Choroid plexus epithelial cell (primary cell): ENCODE results near the gene CILP2.

Experiments
- DNase-seq: peaks from one replicate; pipeline ENCODE4 v3.0.0-alpha.2; 2010; ENCODE audit warnings: low read depth
- H3K4me3 ChIP-seq: 2 replicates; pipeline ENCODE4 v1.5.1; 2011; ENCODE audit warnings: low read depth, mild to moderate bottlenecking, control low read depth, low read length, moderate library complexity
- CTCF ChIP-seq: conservative IDR thresholded peaks from 2 replicates; pipeline ENCODE4 v1.5.1; 2011; ENCODE audit warnings: low read depth, mild to moderate bottlenecking, control low read depth, inconsistent platforms, low read length, moderate library complexity

The CILP2 gene

GRCh38 chr19:19500975-19501644, 37.0 kb upstream of the CILP2 start:
- no peak for DNase-seq
- TF ChIP-seq CTCF: no peak
- no peak overlapping the region for H3K4me3 ChIP-seq

- no peak for DNase-seq
- H3K4me3 ChIP-seq: no peak overlapping the region
- no peak for TF ChIP-seq CTCF
These were observed 36.3 kb upstream of the CILP2 start for GRCh38 chr19:19501798-19502197.

GRCh38 chr19:19502281-19502680, 35.8 kb upstream of the CILP2 start:
- no peak overlapping the region for H3K4me3 ChIP-seq
- DNase-seq: no peak
- TF ChIP-seq CTCF: no peak

GRCh38 chr19:19502808-19503602, 35.1 kb upstream of the CILP2 start:
- H3K4me3 ChIP-seq: no peak overlapping the region
- TF ChIP-seq CTCF: no peak
- no peak for DNase-seq

GRCh38 chr19:19504754-19505668, 33.1 kb upstream of the CILP2 start:
- TF ChIP-seq CTCF: no peak
- H3K4me3 ChIP-seq: no peak overlapping the region
- no peak for DNase-seq

GRCh38 chr19:19505669-19506326, 32.3 kb upstream of the CILP2 start:
- no peak for DNase-seq
- no peak overlapping the region for H3K4me3 ChIP-seq
- no peak for TF ChIP-seq CTCF
